Esophagus mucosa (tissue), 1 donor: ENCODE data around the gene PURA. TPM values are rescaled to one million over a fixed set of nuclear protein-coding genes. Genes with fewer than 3 reads are reported as not detected.
A peak's percentile ranks its signal among the peaks of the same experiment; 100 is the strongest.

ENCODE experiments used
- ATAC-seq: fragments of 200-7000 bp; cut with Tn5 transposase; one replicate; pipeline ENCODE4 v1.9.1; 2020
- total RNA-seq: library from RNA; stranded (reverse); gene quantifications from one replicate; pipeline ENCODE4 v1.2.4, GENCODE V29; 2023
- donor health status: DM: yes; HTN: yes; CAD: no.

PURA gene
- 7.3 TPM for total RNA-seq

DNA sequence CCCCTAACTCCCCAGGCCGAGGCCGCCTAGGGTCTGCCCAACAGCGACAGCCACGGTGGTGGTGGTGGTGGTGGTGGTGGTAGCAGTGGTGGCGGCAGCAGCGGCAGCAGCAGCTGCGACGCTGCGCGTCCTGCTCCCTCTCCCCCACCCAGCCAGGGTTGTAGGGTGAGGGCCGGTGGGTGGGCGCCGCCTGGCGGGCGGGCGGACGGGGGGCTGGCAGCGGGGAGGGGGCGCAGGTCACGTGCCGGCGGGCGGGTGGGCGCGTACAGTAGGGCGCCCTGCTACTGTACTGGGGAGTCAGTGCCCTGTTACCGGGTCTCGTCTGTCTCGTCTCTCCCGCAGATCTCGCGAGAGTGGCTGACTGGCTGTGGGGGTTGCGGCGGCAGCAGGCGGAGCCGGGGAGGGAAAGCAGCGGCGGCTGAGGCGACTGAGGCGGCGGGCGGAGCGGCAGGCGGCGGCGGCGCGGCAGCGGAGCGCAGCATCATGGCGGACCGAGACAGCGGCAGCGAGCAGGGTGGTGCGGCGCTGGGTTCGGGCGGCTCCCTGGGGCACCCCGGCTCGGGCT, at the start of gene PURA:
TSS of gene PURA (plus strand) at position 411 of the 565 bp plus-strand sequence. CDS start at position 484, 73 bp downstream.
- ATAC-seq, result peak; percentile 96

DNA sequence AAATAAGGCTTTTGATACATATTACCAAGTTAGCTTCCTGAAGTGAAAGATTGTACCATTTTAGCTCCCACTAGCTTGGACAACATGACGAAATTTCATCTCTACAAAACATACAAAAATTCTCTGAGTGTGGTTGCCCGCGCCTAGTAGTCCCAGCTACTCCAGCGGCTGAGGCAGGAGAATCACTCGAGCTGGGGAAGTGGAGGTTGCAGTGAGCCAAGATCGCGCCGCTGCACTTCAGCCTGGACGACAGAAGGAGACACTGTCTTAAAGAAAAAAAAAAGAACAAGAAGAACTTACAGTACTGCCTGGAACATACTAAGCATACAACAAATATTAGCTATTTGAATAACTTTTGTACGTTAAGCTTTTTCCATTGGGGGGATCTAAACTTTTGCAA, 41.1 kb upstream of the PURA start:
- ATAC-seq, result no peak

DNA sequence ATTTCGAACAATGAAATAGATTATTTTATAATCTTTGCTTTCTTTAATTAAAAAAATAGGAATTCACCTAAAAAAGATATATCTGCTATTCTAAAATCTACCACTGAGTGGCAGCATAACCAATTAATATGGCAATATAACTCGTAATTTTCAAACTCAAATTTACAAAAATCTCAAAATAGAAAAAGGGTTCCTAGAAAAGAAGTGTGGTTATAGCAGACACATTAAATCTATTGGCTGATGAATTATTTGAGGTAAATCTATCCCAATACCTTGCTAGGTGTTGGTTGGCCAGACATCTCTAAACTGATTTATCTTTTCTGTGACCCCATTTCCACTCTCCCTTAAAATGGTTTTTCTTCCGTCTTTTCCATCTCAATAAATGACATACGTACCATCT, 40.6 kb upstream of the PURA start:
- no peak for ATAC-seq

DNA sequence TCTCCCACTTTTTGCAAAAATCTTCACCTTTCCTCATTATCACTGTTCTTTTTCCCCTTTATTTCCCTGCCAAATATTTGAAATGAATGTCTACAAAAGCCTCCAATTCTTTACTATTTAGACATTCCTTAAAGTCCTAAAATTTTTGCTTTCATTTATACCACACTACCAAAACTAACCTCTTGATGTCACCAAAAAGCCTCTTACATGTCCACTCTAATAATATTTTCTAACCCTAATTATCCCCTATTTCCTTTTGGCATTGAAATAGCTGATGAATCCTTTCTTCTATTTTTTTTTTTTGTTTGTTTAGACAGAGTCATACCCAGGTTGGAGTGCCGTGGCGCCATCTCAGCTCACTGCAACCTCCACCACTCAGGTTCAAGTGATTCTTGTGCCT, 38.5 kb upstream of the PURA start:
- peak; percentile 46 for ATAC-seq

DNA sequence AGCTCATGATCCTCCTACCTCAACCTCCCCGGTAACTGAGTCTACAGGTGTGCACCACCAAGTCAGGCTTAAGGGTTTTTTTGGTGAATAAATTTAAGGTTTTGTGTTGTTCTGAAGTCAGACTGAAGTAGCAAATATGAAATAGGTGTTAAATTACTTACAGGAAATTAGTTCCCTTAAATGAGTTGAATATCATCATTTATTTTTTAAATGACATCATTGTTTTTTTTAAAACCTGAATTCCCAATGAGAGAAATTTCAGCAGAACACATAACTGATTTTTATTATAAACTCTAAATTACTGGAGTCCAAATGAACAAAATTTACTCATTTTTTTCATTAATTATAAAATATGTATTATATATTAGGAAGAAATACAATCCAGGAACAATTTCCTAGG, 37.8 kb upstream of the PURA start:
- ATAC-seq, result no peak

DNA sequence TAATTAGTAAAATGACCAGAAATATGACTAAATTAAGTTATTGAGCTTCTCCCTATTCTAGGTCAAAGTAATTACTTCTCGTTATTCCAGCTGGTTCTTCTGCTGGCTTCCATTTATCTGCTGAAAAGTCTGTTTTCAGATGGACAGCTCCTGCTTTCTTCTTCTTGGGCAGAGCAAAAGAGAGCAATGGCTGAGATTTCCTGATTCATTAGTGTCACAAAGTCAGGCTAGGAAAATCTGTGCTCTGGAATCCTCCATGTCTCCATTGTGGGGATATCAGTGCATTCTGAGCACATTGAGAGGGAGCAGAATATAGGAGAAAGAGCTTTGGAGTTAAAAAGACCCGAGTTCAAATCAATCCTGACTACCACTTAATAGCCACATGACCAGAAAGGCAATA, 37.1 kb upstream of the PURA start:
- no peak for ATAC-seq

GRCh38 chr5:140083120-140083519, 30.8 kb upstream of the PURA start:
- no peak for ATAC-seq

DNA sequence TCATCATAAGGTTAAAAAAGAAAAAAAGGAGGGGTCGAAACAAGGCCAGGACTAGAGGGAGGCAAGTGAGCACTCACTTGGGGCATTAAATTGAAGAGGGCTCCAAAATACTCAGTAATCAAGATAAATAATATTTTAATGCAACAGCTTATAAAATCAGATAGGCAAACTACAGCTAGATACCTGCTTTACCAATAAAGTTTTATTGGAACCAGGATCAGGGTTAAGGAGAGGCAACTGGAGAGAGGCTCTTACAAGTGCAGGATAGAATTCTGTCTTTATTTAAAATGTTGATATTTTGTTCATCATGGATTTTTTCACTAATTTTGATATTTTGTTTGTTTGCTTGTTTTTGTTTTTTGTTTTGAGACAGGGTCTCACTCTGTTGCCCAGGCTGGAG, 30.3 kb upstream of the PURA start:
- ATAC-seq, result no peak

DNA sequence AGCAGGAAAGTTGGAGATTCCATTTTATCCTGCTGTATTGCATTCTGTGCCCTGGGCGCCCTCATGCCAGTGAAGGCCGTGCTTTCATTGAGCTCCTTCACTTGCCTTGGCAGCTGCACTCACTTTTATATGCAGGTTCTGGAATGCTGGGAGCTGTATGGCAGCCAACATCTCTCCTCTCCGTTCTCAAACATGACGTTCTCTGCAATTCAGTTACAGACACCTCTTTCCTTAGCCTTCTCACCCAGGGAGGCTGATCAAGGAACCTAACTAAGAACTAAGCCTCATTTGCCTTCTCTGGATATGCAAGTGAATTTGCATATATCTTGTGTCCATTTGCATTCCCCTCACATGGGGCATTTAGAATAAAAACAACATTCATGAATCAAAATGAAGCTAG, 29.4 kb upstream of the PURA start:
- no peak for ATAC-seq

DNA sequence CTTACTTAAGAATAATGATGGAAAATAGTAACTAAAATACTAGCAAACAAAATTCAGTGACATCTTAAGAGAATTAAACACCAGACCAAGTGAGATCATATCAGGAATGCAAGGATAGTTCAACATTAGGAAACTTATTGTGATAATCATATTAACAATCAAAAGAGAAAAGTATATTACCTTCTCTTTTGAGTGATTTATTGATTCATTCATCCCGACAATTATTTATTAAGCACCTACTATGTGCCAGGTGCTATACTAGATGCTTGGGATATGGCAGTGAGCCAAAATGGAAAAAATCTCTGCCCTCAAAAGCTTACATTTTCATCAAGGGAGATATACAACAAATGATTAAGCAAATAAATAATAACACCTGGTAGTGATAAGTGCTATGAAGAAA, 23.7 kb upstream of the PURA start:
- ATAC-seq, result no peak

GRCh38 chr5:140093179-140093578, 20.7 kb upstream of the PURA start:
- no peak for ATAC-seq

DNA sequence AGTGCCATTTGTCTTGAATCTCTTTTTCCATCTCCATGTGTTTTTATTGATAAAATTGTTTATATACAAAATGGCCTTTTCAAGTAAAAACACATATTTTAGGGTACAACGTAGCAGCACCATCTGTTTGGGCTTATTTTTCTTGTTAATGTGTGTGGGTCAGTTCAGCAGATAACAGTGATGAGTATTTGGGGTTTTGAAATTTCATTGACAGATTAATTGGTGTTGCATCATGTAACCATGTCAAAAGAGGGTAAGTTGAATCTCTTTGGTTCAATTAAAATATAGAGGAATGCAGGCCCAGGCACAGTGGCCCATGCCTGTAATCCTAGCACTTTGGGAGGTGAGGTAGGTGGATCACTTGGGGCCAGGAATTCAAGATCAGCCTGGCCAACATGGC, 20.0 kb upstream of the PURA start:
- ATAC-seq, result no peak

DNA sequence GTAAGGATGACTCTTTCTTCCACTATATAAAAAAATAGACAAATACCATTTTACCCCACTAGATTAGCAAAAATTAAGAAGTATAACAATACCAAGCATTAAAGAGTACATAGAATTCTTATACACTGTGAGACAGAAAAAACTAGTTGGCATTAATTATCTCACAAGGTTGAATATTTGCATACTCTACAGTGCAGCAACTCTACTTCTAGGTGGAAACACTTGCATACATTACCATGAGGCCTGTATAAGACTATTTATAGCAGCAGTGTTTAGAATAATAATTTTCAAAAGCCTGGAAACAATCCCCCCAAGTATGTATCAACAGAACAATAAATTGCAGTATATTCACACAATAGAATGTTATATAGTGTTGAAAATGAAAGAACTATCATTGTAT, 19.0 kb upstream of the PURA start:
- no peak for ATAC-seq

DNA sequence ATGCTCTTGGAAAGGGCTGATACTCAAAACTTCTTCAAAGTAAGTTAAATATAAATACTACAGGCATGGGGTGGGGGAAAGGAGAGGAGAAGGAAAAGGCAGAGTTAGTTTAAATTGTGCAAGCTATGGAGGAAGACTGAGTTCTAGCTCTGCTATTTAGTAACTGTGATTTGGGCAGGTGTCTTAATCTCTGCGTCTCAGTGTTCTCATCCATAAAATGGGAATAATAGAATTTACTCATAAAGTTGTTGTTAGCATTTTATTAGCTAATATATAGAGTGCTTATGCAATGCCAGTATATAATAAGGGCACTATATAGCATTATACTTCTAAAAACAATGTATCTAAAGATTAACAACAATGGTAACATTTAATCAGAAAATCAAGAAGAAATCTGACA, 12.7 kb upstream of the PURA start:
- ATAC-seq, result no peak

GRCh38 chr5:140103154-140103553, 10.8 kb upstream of the PURA start:
- ATAC-seq, result no peak

DNA sequence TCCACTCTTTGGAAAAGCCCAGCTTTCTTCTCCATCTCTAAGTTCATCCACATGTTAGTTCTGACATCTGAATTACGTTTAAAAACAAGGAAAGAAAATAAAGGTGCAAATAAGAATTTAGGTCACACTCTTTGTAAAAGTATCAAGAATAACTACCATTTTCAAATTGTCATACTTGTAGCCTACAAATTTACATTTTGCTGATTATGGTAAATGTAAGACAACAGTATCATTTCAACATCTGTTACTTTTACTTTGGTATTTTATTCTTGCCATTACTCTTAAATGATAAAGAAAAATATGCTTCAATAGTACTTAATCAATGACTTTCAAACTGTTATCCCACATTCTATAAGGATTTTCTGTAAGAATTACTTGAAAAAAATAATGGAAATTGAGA, 9.8 kb upstream of the PURA start:
- no peak for ATAC-seq

GRCh38 chr5:140106101-140106500, 7.8 kb upstream of the PURA start:
- no peak for ATAC-seq

DNA sequence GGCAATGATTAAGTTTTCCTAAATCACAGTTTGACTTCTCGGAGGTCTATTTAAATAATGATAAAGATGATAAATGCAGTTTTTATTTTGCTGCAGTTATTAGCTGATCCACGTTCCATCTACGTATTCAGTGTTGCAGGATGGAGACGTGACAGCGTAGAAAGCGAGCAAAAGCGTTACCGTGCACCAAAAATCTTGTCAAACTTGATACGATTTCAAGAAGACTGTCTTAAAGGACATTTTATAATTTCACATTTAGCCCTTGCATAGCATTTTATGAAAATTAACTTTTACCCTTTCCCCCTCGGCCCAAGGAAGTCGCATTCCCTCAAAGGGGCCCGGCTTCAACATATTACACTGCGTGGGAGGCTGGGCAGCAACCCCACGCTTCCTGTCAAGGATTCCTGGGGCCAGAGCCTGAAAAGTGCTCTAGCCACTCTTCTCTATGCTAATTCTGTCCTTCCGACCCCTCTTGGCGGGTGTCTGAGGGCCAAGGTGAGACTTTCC, 7.1 kb upstream of the PURA start:
- ATAC-seq, result no peak

DNA sequence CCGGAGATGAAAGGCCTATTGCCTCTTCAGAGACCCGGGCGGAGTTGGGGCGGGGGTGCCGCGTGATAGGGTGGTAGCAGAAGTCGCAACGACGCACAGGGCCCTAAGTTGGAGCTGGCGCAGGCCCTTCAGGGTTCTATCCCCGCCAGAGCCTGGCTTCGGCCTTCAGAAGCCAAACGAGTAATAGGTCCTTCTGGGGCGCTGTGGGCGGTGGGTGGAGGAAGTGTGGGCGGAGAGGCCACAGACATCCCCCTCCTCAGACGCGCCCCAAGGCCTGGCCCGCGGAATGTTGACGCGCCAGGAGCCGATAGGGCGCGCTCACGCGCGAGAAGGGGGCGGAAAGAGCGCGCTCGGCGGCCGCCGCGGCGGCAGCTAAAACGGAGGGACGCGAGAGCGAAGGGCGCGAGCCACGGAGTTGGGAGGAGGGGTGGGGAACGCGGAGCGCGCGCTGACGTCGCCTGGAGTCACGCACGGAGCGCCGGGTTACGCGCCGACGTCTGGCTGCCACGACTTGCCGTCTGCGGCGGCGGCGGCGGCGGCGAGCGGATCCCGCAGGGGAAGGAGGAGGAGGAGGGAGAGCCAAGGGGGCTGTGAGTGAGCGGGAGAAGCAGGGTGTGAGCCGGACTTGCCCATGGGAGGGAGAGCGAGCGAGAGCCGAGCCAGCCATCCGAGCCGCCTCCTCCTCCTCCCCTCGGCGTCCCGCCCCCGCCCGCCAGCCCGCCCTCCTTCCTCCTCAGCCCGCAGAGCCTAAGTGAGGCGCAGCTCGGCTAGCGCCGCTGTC, 6.4 kb upstream of the PURA start:
- ATAC-seq, result peak; percentile 96

GRCh38 chr5:140108093-140109017, 5.6 kb upstream of the PURA start:
- ATAC-seq, result no peak

GRCh38 chr5:140109018-140109758, 4.7 kb upstream of the PURA start:
- no peak for ATAC-seq
